HG02571 (cell line): ENCODE measurements around the gene GPX2.
"Not testable (repeated sequence)": the region's sequence is repeated elsewhere in the genome, so short reads cannot be mapped to it uniquely, and the experiment has no call there.

ENCODE experiments used
- ATAC-seq: cut with Tn5 transposase; IDR thresholded peaks from one replicate; pipeline ENCODE4 v1.9.1; 2021; ENCODE audit warnings: mild to moderate bottlenecking, moderate library complexity; ENCODE audit not compliant: unreplicated experiment

Gene GPX2

GRCh38 chr14:64915029-64915424 is 27.5 kb downstream of the GPX2 start:
- ATAC-seq = no peak

GRCh38 chr14:64914237-64915028 is 28.1 kb downstream of the GPX2 start, which contains the start of gene CHURC1:
Gene CHURC1 (plus strand): TSS chr14:64914455. CDS start chr14:64914496, 41 bp downstream.
- peak; percentile 97 for ATAC-seq

- not testable (repeated sequence) for ATAC-seq
Measured at GRCh38 chr14:64913477-64913876, 29.1 kb downstream of the GPX2 start.

GRCh38 chr14:64912261-64912660 is 30.3 kb downstream of the GPX2 start:
- ATAC-seq = no peak

- no peak for ATAC-seq
Measured at GRCh38 chr14:64910847-64911495, 31.6 kb downstream of the GPX2 start.

GRCh38 chr14:64906022-64906421 is 36.5 kb downstream of the GPX2 start:
- no peak for ATAC-seq

- ATAC-seq = no peak
Measured at GRCh38 chr14:64899958-64900357, 42.6 kb downstream of the GPX2 start.

GRCh38 chr14:64891839-64892375 is 50.6 kb downstream of the GPX2 start:
- no peak for ATAC-seq

- ATAC-seq = no peak
Measured at GRCh38 chr14:64891173-64891838, 51.2 kb downstream of the GPX2 start.

- no peak for ATAC-seq
Measured at GRCh38 chr14:64889352-64889751, 53.2 kb downstream of the GPX2 start.
